ENCODE results near the gene HSPA8.
"Not testable (repeated sequence)": the region's sequence is repeated elsewhere in the genome, so short reads cannot be mapped to it uniquely, and the experiment has no call there.

The HSPA8 gene

GRCh38 chr11:123072332-123072761 is 10.4 kb upstream of the HSPA8 start:
- DNase-seq (ENCODE audit: low read depth in 2 of 2) = no peak

GRCh38 chr11:123069908-123070821 is 8.2 kb upstream of the HSPA8 start:
- DNase-seq (ENCODE audit: low read depth in 2 of 2) = no peak

- no peak for DNase-seq (ENCODE audit: low read depth in 2 of 2)
These were observed 3.7 kb upstream of the HSPA8 start for GRCh38 chr11:123065621-123066020.

DNA sequence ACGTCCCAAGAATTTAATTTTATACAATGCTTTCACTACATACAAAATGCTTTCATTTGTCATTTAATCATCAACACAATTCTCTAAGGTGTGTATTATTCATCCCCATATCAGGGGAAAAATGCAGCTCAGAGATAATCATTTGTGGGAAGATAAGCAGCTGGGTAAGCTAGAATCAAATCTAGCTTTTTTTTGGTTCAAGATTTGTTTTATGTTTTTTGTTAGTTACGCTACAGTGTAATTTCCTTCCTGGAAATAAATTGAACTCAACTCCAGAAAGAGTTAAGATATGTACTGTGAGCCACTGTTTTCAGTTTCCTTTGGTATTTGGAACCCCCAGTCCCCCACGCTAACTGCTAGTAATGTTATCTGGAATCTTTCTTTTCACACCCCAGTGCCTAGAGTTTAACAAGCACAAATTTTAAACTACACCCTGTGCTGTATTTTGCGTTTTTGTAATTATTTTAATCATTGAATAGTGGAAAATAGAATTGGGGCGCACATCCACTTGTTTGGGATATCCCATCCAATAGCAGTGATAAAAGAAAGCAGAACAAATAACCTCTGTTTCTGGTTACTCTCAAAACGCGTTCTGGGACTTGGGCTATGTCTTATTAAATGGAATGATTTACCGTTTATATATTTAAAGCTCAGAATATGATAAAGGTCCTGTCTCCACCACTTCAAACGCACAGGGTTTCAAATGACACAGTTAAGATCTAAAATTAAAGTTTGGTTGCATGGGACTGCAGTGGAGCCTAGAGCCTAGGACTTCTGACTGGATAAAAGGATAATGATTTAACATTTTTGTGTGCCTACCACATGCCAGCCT is 2.1 kb upstream of the HSPA8 start:
- no peak for DNase-seq (ENCODE audit: low read depth in 2 of 2)

GRCh38 chr11:123062892-123063825 is 1.2 kb upstream of the HSPA8 start:
- DNase-seq (ENCODE audit: low read depth in 2 of 2) = no peak

GRCh38 chr11:123062158-123062891 is 389 bp upstream of the HSPA8 start:
- peak; percentile 100 for DNase-seq (ENCODE audit: low read depth in 2 of 2)

- DNase-seq (ENCODE audit: low read depth in 2 of 2) = no peak
These were observed 1.5 kb downstream of the HSPA8 start for GRCh38 chr11:123060277-123061000.

GRCh38 chr11:123059041-123059920 is 2.7 kb downstream of the HSPA8 start:
- not testable (repeated sequence) for DNase-seq (ENCODE audit: low read depth in 2 of 2)

GRCh38 chr11:123057661-123058305 is 4.2 kb downstream of the HSPA8 start:
- DNase-seq (ENCODE audit: low read depth in 2 of 2) = no peak

DNA sequence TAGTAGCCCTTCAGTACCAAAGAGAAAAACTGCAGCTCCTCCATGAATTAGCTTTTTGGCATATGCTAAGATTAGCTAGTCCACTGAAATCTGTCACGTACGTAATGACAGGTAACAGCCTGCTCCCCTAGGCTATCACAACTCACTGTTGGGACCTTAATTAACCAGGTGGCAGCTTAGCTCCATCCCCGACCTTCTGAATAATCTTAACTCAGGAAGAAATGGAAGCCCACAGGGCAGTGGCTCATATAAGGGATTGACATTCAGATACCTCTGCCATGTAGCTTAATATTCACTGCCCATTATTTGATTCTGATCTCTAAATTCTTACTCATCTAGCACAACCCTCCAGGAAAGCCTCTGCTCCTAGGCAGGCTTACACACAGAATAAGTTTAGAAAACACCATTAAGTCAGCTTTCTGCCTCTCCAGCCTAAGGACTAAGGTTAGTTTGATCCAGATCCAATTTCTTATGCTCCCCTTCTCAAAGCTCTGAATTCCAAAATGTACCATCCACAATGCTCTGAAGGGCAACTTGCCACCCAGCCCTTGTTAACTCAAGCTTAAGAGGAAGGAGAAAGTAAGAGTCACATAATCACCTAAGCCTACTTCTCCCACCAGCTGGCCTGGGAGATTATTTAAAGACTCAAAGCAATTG is 5.0 kb downstream of the HSPA8 start:
- DNase-seq (ENCODE audit: low read depth in 2 of 2) = no peak

DNA sequence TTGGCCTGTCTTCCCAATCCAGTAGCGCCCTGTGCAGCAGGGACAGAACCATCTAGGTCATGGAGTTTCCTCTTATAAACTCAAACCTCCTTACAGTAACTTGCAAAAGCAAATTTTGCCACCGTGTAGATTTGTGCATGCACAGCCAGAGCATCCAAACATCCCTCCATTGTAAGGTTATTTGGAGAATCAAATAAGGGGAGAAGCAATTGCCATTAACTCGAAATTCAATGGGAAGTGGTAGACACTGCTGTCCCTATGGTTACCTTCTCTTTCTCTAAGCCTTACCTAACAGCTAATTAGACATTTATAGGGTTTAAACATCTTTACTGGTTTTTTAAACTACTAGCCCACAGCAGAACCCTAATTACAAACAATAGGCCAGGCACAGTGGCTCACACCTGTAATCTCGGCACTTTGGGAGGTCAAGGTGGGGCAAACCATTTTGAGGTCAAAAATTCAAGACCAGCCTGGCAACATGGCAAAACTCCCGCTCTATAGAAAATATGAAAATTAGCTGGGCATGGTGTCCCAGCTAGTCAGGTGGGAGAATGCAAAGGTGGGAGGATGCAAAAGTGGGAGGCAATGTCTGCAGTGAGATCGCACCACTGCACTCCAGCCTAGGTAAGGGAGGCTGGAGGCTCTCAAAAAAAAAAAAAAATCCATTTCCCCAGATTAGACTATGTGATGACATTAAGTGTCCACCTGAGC is 6.6 kb downstream of the HSPA8 start:
- no peak for DNase-seq (ENCODE audit: low read depth in 2 of 2)

GRCh38 chr11:123054301-123055065 is 7.5 kb downstream of the HSPA8 start:
- no peak for DNase-seq (ENCODE audit: low read depth in 2 of 2)

DNA sequence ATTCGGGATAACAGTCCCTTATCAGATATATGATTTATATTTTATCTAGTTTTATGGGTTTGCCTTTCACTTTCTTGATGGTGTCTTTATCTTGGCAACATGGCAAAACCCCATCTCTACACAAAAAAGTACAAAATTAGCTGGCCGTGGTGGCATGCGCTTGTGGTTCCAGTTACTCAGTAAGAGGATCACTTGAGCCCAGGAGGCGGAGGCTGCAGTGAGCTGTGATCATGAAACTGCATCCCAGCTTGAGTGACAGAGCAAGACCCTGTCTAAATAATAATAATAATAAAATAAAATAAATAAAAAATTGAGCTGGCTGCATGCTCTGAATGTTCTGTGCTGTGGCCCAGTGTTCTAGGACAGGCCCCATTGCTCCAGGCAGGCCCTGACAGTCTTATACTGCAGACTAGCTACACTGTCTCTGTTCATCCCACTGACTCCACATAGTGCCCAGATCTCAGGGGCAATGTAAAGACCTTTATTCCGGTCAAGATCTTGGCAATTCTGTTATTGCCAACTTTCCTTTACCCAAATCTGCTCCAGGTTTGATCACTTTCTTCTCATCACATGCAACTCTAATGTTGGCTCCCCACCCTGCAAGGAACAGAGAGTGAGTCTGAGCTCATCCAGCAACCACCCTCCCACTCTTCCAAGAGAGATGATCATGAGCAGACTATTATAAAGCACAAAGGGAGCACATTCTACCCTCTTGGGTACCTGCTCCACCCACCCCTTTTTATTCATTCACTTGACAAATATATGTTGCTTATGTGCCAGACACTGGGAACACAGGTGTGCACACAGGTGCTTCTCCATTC is 8.8 kb downstream of the HSPA8 start:
- DNase-seq (ENCODE audit: low read depth in 2 of 2) = no peak

DNA sequence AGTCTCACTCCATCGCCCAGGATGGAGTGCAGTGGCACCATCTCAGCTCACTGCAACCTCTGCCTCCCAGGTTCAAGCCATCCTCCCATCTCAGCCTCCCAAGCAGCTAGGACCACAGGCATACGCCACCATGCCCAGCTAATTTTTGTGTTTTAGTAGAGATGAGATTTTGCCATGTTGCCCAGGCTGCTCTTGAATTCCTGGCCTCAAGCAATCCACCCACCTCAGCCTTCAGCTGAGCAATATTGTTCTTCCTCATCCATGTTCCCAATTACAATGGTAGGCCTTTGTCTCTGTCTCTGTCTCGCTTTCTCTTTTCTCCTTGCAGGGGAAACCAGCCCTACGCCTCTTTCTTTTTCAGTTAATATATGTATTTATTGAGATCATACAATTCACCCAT is 10.3 kb downstream of the HSPA8 start:
- DNase-seq (ENCODE audit: low read depth in 2 of 2) = no peak

- no peak for DNase-seq (ENCODE audit: low read depth in 2 of 2)
These were observed 10.8 kb downstream of the HSPA8 start for GRCh38 chr11:123051146-123051545.

DNA sequence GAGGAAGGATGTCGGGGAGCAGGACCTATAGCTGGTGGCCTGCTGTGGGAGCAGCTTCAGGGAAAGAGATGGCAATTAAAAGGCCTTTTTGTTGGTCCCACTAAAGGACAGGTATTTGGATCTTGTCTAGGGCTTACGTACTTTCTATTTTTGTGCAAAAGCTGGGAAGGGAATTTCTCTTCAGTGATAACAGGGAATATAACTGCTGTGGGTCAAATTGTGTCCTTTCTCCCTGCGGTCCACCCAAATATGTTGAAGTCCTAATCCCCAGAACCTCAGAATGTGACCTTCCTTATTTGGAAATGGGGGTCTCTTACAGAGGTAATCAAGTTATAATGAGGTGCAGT is 14.0 kb downstream of the HSPA8 start:
- no peak for DNase-seq (ENCODE audit: low read depth in 2 of 2)

All from stimulated activated CD8-positive, alpha-beta memory T cell treated with anti-CD3 and anti-CD28 coated beads, Interleukin-15, amount 100 ng/mL, for 48 hours (primary cell).